ENCODE results near the gene CCP110.

GRCh38 chr16:19481296-19481695 lies 42.4 kb upstream of the CCP110 start:
- no peak for TF ChIP-seq POLR2A (IDR thresholded peaks at IDR 0.05)
- TF ChIP-seq POLR2AphosphoS5 (IDR thresholded peaks at IDR 0.05), result no peak
